Neuronal stem cell (in vitro differentiated cells): ENCODE data around the gene LRP1B.

Experiments
- DNase-seq: peaks from one replicate; pipeline ENCODE4 v3.0.0-alpha.2; 2013; ENCODE audit warnings: low spot score
- H2AFZ ChIP-seq: one replicate; pipeline ENCODE4 v1.6.1; 2013; ENCODE audit warnings: mild to moderate bottlenecking, low read length, inconsistent platforms
- H2AK5ac ChIP-seq: 2 replicates; pipeline ENCODE4 v1.6.1; 2013; ENCODE audit warnings: low read depth, mild to moderate bottlenecking, inconsistent platforms, low read length, moderate library complexity, mixed read lengths
- H2BK120ac ChIP-seq: 2 replicates; pipeline ENCODE4 v1.6.1; 2013; ENCODE audit warnings: low read depth, mild to moderate bottlenecking, inconsistent platforms, low read length, moderate library complexity, mixed read lengths
- H2BK12ac ChIP-seq: one replicate; pipeline ENCODE4 v1.6.1; 2013; ENCODE audit warnings: low read length, inconsistent platforms
- H2BK15ac ChIP-seq: 2 replicates; pipeline ENCODE4 v1.6.1; 2013; ENCODE audit warnings: mild to moderate bottlenecking, low read length, inconsistent platforms, mixed read lengths
- H2BK5ac ChIP-seq: one replicate; pipeline ENCODE4 v1.6.1; 2013; ENCODE audit warnings: inconsistent platforms, mild to moderate bottlenecking, low read length, moderate library complexity
- H3K14ac ChIP-seq: one replicate; pipeline ENCODE4 v1.6.1; 2013; ENCODE audit warnings: low read length, inconsistent platforms
- H3K18ac ChIP-seq: 2 replicates; pipeline ENCODE4 v1.6.1; 2013; ENCODE audit warnings: low read length, inconsistent platforms
- H3K23ac ChIP-seq: 2 replicates; pipeline ENCODE4 v1.6.1; 2013; ENCODE audit warnings: low read depth, mild to moderate bottlenecking, mixed read lengths, low read length, inconsistent platforms; ENCODE audit not compliant: poor library complexity
- H3K27ac ChIP-seq: replicated peaks from 3 replicates; pipeline ENCODE4 v1.5.1; 2013; ENCODE audit warnings: low read length, inconsistent platforms
- H3K27me3 ChIP-seq, 3 experiments: 2 replicates each; pipeline ENCODE4 v1.6.1; 2013; ENCODE audit warnings: low read length in 3 of 3, mild to moderate bottlenecking in 2 of 3, inconsistent platforms in 1 of 3, low read depth in 1 of 3, mixed read lengths in 1 of 3, moderate library complexity in 1 of 3; ENCODE audit not compliant: control insufficient read depth in 3 of 3, insufficient read depth in 3 of 3
- H3K36me3 ChIP-seq, 2 donors: replicated peaks in 1 of 2; 2 replicates each; pipeline ENCODE4 v1.6.1; 2013; ENCODE audit warnings: low read length in 2 of 2; ENCODE audit not compliant: control insufficient read depth in 2 of 2, insufficient read depth in 2 of 2
- H3K4ac ChIP-seq: 2 replicates; pipeline ENCODE4 v1.6.1; 2013; ENCODE audit warnings: inconsistent platforms, mild to moderate bottlenecking, low read length, moderate library complexity
- H3K4me1 ChIP-seq, 2 donors: 1 replicate in 1 of 2; 2 replicates in 1 of 2; pipeline ENCODE4 v1.6.1; 2013; ENCODE audit warnings: low read length in 2 of 2, low read depth in 1 of 2; ENCODE audit not compliant: control insufficient read depth in 2 of 2, insufficient read depth in 1 of 2
- H3K4me2 ChIP-seq: one replicate; pipeline ENCODE4 v1.6.1; 2013; ENCODE audit warnings: mild to moderate bottlenecking, low read length, inconsistent platforms; ENCODE audit not compliant: insufficient read depth, poor library complexity, severe bottlenecking
- H3K4me3 ChIP-seq, 2 donors: 2 replicates each; pipeline ENCODE4 v1.5.1; 2013; ENCODE audit warnings: low read length in 2 of 2, mild to moderate bottlenecking in 2 of 2, inconsistent platforms in 1 of 2, moderate library complexity in 1 of 2
- H3K79me1 ChIP-seq: one replicate; pipeline ENCODE4 v1.6.1; 2013; ENCODE audit warnings: low read depth, mild to moderate bottlenecking, inconsistent platforms, low read length, moderate library complexity
- H3K9ac ChIP-seq: one replicate; pipeline ENCODE4 v1.6.1; 2013; ENCODE audit warnings: mild to moderate bottlenecking, low read depth, low read length, inconsistent platforms; ENCODE audit not compliant: poor library complexity
- H3K9me3 ChIP-seq, 2 donors: replicated peaks in 1 of 2; 2 replicates each; pipeline versions ENCODE3 to v1.6.1; 2013; ENCODE audit warnings: low read length in 2 of 2, mild to moderate bottlenecking in 2 of 2, inconsistent platforms in 1 of 2, low read depth in 1 of 2, mixed read lengths in 1 of 2, moderate library complexity in 1 of 2; ENCODE audit not compliant: control insufficient read depth in 2 of 2, insufficient read depth in 1 of 2
- H4K8ac ChIP-seq: one replicate; pipeline ENCODE4 v1.6.1; 2013; ENCODE audit warnings: low read depth, mild to moderate bottlenecking, inconsistent platforms, low read length, moderate library complexity
- H4K91ac ChIP-seq: one replicate; pipeline ENCODE4 v1.6.1; 2013; ENCODE audit warnings: low read length, low read depth, mild to moderate bottlenecking, inconsistent platforms; ENCODE audit not compliant: poor library complexity
- WGBS, 2 donors: extraction: QIAGEN DNeasy Blood & Tissue Kit; methylation state at CpG; one replicate each; pipeline ENCODE4 v1.1.7; 2013; ENCODE audit warnings: missing lambda C conversion rate in 2 of 2, mixed read lengths in 1 of 2; ENCODE audit not compliant: insufficient read length in 2 of 2, insufficient replicate concordance in 1 of 2; ENCODE audit errors: extremely low coverage in 2 of 2; 5-methylcytosine and 5-hydroxymethylcytosine counted together

The LRP1B gene

GRCh38 chr2:141458351-141458750 lies 672.5 kb downstream of the LRP1B start:
- no peak overlapping the region for H3K4ac ChIP-seq
- WGBS, 2 donors, result no CpG with 5 or more reads among the region's 7 CpGs
- no peaks in the 10 kb centered on the region for H3K9me3 ChIP-seq
- H3K9ac ChIP-seq, result no peak overlapping the region
- H3K27ac ChIP-seq, result no peak overlapping the region
- no peak overlapping the region for H3K4me2 ChIP-seq
- H2AFZ ChIP-seq, result no peak overlapping the region
- no peak for DNase-seq
- H4K91ac ChIP-seq, result no peak overlapping the region
- H3K18ac ChIP-seq, result no peak overlapping the region
- no peak overlapping the region for H2BK120ac ChIP-seq
- H3K23ac ChIP-seq, result no peak overlapping the region
- no peaks in the 10 kb centered on the region for H3K4me1 ChIP-seq
- no peak overlapping the region for H2BK15ac ChIP-seq
- H3K4me3 ChIP-seq, result no peak overlapping the region
- no peak overlapping the region for H3K14ac ChIP-seq
- no peaks in the 10 kb centered on the region for H3K36me3 ChIP-seq
- no peak overlapping the region for H2BK12ac ChIP-seq
- H2AK5ac ChIP-seq, result no peak overlapping the region
- H3K79me1 ChIP-seq, result no peaks in the 10 kb centered on the region
- H2BK5ac ChIP-seq, result no peak overlapping the region
- no peak overlapping the region for H4K8ac ChIP-seq
- H3K27me3 ChIP-seq, result no peaks in the 10 kb centered on the region

DNA sequence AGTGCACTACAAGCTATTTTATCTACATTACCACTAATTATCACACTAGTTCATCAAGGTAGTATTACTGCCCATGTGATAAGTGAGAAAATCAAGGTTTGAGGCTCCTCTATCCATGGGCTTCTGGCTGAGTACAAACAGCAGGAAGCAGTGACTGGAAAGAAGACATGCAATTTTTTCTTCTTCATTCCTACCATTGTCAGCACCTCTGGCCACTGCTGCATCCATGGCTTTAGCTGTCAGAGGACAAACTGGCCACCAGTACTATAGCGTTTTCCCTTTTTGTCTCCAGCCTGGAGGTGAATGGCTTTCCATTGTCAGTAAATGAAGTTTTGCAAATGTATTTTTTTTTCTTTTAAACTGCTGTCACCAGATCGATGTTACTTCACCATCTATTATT lies 674.9 kb downstream of the LRP1B start:
- Histone ChIP-seq H3K4ac (no peak overlapping the region), H3K9me3 (no peaks in the 10 kb centered on the region), H3K9ac (no peak overlapping the region), H3K27me3 (no peaks in the 10 kb centered on the region), H3K4me2 (no peak overlapping the region), H2AK5ac (no peak overlapping the region), H4K8ac (no peak overlapping the region), H3K27ac (no peak overlapping the region), H2BK12ac (no peak overlapping the region), H3K4me3 (no peak overlapping the region), H3K14ac (no peak overlapping the region), H2BK120ac (no peak overlapping the region), H3K79me1 (no peaks in the 10 kb centered on the region), H3K18ac (no peak overlapping the region), H3K36me3 (no peaks in the 10 kb centered on the region), H3K23ac (no peak overlapping the region), H2BK15ac (no peak overlapping the region), H2BK5ac (no peak overlapping the region), H2AFZ (no peak overlapping the region), H4K91ac (no peak overlapping the region), H3K4me1 (no peaks in the 10 kb centered on the region)
- WGBS, 2 donors, result no CpG with 5 or more reads among the region's 2 CpGs
- DNase-seq, result no peak

GRCh38 chr2:141455211-141455826 lies 675.5 kb downstream of the LRP1B start:
- H3K9ac ChIP-seq, result no peak overlapping the region
- H3K4me1 ChIP-seq, result no peaks in the 10 kb centered on the region
- no CpG with 5 or more reads among the region's 7 CpGs for WGBS, 2 donors
- no peak overlapping the region for H3K18ac ChIP-seq
- no peak overlapping the region for H3K27ac ChIP-seq
- H3K4me3 ChIP-seq, result no peak overlapping the region
- no peak overlapping the region for H2BK120ac ChIP-seq
- no peak overlapping the region for H2AFZ ChIP-seq
- no peak overlapping the region for H4K91ac ChIP-seq
- no peak overlapping the region for H3K4ac ChIP-seq
- no peak overlapping the region for H4K8ac ChIP-seq
- H2BK5ac ChIP-seq, result no peak overlapping the region
- no peak overlapping the region for H2BK12ac ChIP-seq
- no peak overlapping the region for H3K14ac ChIP-seq
- H3K79me1 ChIP-seq, result no peaks in the 10 kb centered on the region
- no peak overlapping the region for H3K23ac ChIP-seq
- H3K9me3 ChIP-seq, result no peaks in the 10 kb centered on the region
- H3K27me3 ChIP-seq, result no peaks in the 10 kb centered on the region
- no peaks in the 10 kb centered on the region for H3K36me3 ChIP-seq
- H2BK15ac ChIP-seq, result no peak overlapping the region
- no peak overlapping the region for H2AK5ac ChIP-seq
- no peak for DNase-seq
- no peak overlapping the region for H3K4me2 ChIP-seq

DNA sequence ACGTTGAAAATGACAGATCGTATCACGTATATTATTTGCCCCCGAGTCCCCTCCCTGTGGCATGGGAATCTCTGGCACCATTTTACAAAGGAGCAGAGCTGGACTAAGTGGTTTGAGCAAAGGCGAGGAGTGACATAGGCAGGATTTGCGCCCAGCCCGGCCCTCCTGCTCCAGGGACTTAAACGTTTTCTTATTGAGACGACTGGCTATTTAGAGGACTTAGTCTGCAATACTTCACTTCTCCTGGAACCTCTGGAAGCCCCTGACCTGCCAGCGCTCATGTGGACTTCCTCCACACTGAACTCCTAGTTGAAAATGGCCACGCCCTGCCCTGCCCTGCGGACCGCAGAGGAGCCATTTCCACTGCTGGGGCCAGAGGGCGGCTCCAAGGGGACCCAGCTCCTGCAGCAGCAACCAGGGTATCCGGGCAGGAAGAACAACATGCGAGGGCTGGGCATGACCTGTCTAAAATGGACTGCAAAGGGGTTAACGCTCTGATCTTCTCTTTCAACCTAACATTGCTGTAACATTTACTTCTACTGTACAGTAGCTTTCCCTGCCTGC lies 690.7 kb downstream of the LRP1B start:
- Histone ChIP-seq H3K23ac (no peak overlapping the region), H3K18ac (no peak overlapping the region), H3K27me3 (no peaks in the 10 kb centered on the region), H3K4me3 (no peak overlapping the region), H2BK5ac (no peak overlapping the region), H3K36me3 (no peaks in the 10 kb centered on the region), H3K4ac (no peak overlapping the region), H2BK15ac (no peak overlapping the region), H2AFZ (no peak overlapping the region), H2AK5ac (no peak overlapping the region), H2BK12ac (no peak overlapping the region), H3K14ac (no peak overlapping the region), H2BK120ac (no peak overlapping the region), H4K91ac (no peak overlapping the region), H3K4me1 (peaks cover 0 to 2% of the 10 kb centered on the region in 2 donors), H3K9me3 (no peaks in the 10 kb centered on the region), H3K9ac (no peak overlapping the region), H3K4me2 (no peak overlapping the region), H3K27ac (no peak overlapping the region), H3K79me1 (no peaks in the 10 kb centered on the region), H4K8ac (no peak overlapping the region)
- no CpG with 5 or more reads among the region's 17 CpGs for WGBS, 2 donors
- no peak for DNase-seq
